Neural cell (in vitro differentiated cells): ENCODE measurements around the gene SPAG16. TPM values are rescaled to one million over a fixed set of nuclear protein-coding genes. Genes with fewer than 3 reads are reported as not detected.

Experiments
- H2AFZ ChIP-seq: fragments of 200-600, 300-800 bp; sonication (generic), shearing (Covaris generic); 2 replicates; pipeline ENCODE4 v1.6.0; 2014; ENCODE audit warnings: low read depth, mild to moderate bottlenecking, antibody characterized with exemption, low read length, moderate library complexity
- H3F3A ChIP-seq: fragments of 200-600 bp; shearing (Covaris generic); 2 replicates; pipeline ENCODE4 v1.6.1; 2016; ENCODE audit warnings: mild to moderate bottlenecking, moderate library complexity, mixed read lengths, antibody characterized with exemption, low read length; ENCODE audit not compliant: insufficient read depth, poor library complexity, severe bottlenecking
- H3K27ac ChIP-seq: fragments of 200-600, 300-800 bp; sonication (generic), shearing (Covaris generic); 2 replicates; pipeline ENCODE4 v1.5.1; 2014; ENCODE audit warnings: mild to moderate bottlenecking, low read length, moderate library complexity
- H3K27me3 ChIP-seq: fragments of 300-800, 200-600 bp; sonication (generic), shearing (Covaris generic); 2 replicates; pipeline ENCODE4 v1.6.0; 2014; ENCODE audit warnings: mild to moderate bottlenecking, low read depth, low read length, moderate library complexity; ENCODE audit not compliant: insufficient read depth
- H3K36me3 ChIP-seq: fragments of 300-800, 200-600 bp; sonication (generic), shearing (Covaris generic); 2 replicates; pipeline ENCODE4 v1.5.1; 2014; ENCODE audit warnings: mild to moderate bottlenecking, antibody characterized with exemption, low read length, moderate library complexity; ENCODE audit not compliant: insufficient read depth
- H3K4me2 ChIP-seq: fragments of 300-800, 200-600 bp; sonication (generic), shearing (Covaris generic); 2 replicates; pipeline ENCODE4 v1.6.0; 2014; ENCODE audit warnings: mild to moderate bottlenecking, low read length
- H3K4me3 ChIP-seq: fragments of 300-800, 200-600 bp; sonication (generic), shearing (Covaris generic); 2 replicates; pipeline ENCODE4 v1.5.1; 2014; ENCODE audit warnings: mild to moderate bottlenecking, low read length, moderate library complexity
- H3K79me2 ChIP-seq: fragments of 200-600 bp; shearing (Covaris generic); replicated peaks from 2 replicates; pipeline ENCODE4 v1.6.0; 2014; ENCODE audit warnings: mild to moderate bottlenecking, low read length, moderate library complexity; ENCODE audit not compliant: insufficient read depth
- H3K9ac ChIP-seq: fragments of 300-800, 200-600 bp; sonication (generic), shearing (Covaris generic); 2 replicates; pipeline ENCODE4 v1.6.1; 2016; ENCODE audit warnings: mild to moderate bottlenecking, low read length, mixed read lengths
- H3K9me2 ChIP-seq: fragments of 200-600 bp; shearing (Covaris generic); 2 replicates; pipeline ENCODE4 v1.6.1; 2016; ENCODE audit warnings: mild to moderate bottlenecking, low read length, mixed read lengths; ENCODE audit not compliant: insufficient read depth
- H3K9me3 ChIP-seq: fragments of 200-600, 300-800 bp; sonication (generic), shearing (Covaris generic); 2 replicates; pipeline ENCODE4 v1.6.1; 2016; ENCODE audit warnings: mild to moderate bottlenecking, mixed run types, low read length, moderate library complexity, mixed read lengths
- H4K20me1 ChIP-seq: fragments of 200-600 bp; shearing (Covaris generic); 2 replicates; pipeline ENCODE4 v1.6.1; 2016; ENCODE audit warnings: mild to moderate bottlenecking, mixed run types; ENCODE audit not compliant: insufficient read depth
- CTCF ChIP-seq: fragments of 450-650 bp; IDR thresholded peaks from 2 replicates; pipeline ENCODE4 v1.5.1; 2014; ENCODE audit warnings: antibody characterized with exemption, mild to moderate bottlenecking, moderate library complexity; ENCODE audit not compliant: poor library complexity, severe bottlenecking
- EP300 ChIP-seq: fragments of 450-650 bp; conservative IDR thresholded peaks from 2 replicates; pipeline ENCODE4 v1.6.1; 2014; ENCODE audit warnings: antibody characterized with exemption, mild to moderate bottlenecking, moderate library complexity; ENCODE audit not compliant: poor library complexity, severe bottlenecking
- EZH2 ChIP-seq: fragments of 200-600, 300-800 bp; shearing (Covaris generic), sonication (generic); IDR thresholded peaks from 2 replicates; pipeline ENCODE4 v1.6.1; 2014; ENCODE audit warnings: antibody characterized with exemption, low read length, borderline replicate concordance, mild to moderate bottlenecking; ENCODE audit not compliant: insufficient read depth, poor library complexity, severe bottlenecking
- MXI1 ChIP-seq: fragments of 450-650 bp; conservative IDR thresholded peaks from 2 replicates; pipeline ENCODE4 v1.6.1; 2014; ENCODE audit warnings: antibody characterized with exemption, mild to moderate bottlenecking; ENCODE audit not compliant: poor library complexity, severe bottlenecking
- POLR2AphosphoS5 ChIP-seq: IDR thresholded peaks from 2 replicates; pipeline ENCODE4 v1.6.1; 2012
- RAD21 ChIP-seq: fragments of 450-650 bp; conservative IDR thresholded peaks from 2 replicates; pipeline ENCODE4 v1.6.1; 2014; ENCODE audit warnings: antibody characterized with exemption, mild to moderate bottlenecking, moderate library complexity
- REST ChIP-seq: IDR thresholded peaks from 2 replicates; pipeline ENCODE4 v1.6.1; 2012; ENCODE audit warnings: borderline replicate concordance
- SMC3 ChIP-seq: fragments of 450-650 bp; conservative IDR thresholded peaks from 2 replicates; pipeline ENCODE4 v1.6.1; 2014; ENCODE audit warnings: antibody characterized with exemption, mild to moderate bottlenecking, moderate library complexity; ENCODE audit not compliant: poor library complexity
- TAF1 ChIP-seq: IDR thresholded peaks from 2 replicates; pipeline ENCODE4 v1.6.1; 2012; ENCODE audit warnings: low read depth
- polyA plus RNA-seq: library from polyadenylated mRNA; depleted of rRNA; stranded (reverse); fragments of >200 nt; gene quantifications from 2 replicates; pipeline ENCODE4 v1.2.3, GENCODE V29; 2014

SPAG16 gene
- polyA plus RNA-seq, 1 donor from 2014 or later: 75.4 TPM

DNA sequence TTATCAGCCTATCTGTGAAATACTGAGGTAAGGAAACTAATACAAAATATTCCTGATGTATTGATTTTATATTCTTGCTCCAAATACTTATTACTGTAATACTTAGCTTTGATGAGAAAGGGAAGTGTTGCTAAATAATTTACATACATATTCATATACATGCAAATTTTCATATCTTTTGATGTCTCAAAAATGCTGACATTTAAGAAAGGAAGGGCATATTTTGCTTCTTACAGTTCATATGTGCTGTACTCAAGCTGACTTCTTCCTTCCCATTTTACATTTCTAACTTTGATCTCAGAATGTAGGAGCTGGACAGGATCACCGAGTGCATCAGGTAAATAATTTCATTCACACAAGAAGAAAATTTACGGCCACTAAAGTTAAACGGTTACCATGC is 727.4 kb downstream of the SPAG16 start:
- no peak overlapping the region for H3K4me2 ChIP-seq

GRCh38 chr2:214014551-214015220 is 730.4 kb downstream of the SPAG16 start:
- Histone ChIP-seq H3K9ac (no peak overlapping the region), H3K4me3 (no peak overlapping the region), H3K9me2 (no peaks in the 10 kb centered on the region), H3K4me2 (no peak overlapping the region), H3K27ac (no peak overlapping the region), H3K79me2 (no peaks in the 10 kb centered on the region), H2AFZ (no peak overlapping the region), H3K36me3 (no peaks in the 10 kb centered on the region), H3K27me3 (no peaks in the 10 kb centered on the region), H3K9me3 (no peaks in the 10 kb centered on the region), H3F3A (no peaks in the 10 kb centered on the region), H4K20me1 (no peaks in the 10 kb centered on the region)
- TF ChIP-seq SMC3: no peak
- TF ChIP-seq REST: no peak
- TF ChIP-seq EZH2: no peak
- no peak for TF ChIP-seq POLR2AphosphoS5
- no peak for TF ChIP-seq RAD21
- no peak for TF ChIP-seq MXI1

More for the DNA sequence above, 727.4 kb downstream of the SPAG16 start:
- Histone ChIP-seq H3K9me2 (no peaks in the 10 kb centered on the region), H3K27me3 (no peaks in the 10 kb centered on the region), H2AFZ (no peak overlapping the region), H3F3A (no peaks in the 10 kb centered on the region), H3K4me3 (no peak overlapping the region), H3K9me3 (no peaks in the 10 kb centered on the region), H3K9ac (no peak overlapping the region), H3K27ac (no peak overlapping the region), H3K36me3 (no peaks in the 10 kb centered on the region), H3K79me2 (no peaks in the 10 kb centered on the region), H4K20me1 (no peaks in the 10 kb centered on the region)
- no peak for TF ChIP-seq EP300
- no peak for TF ChIP-seq MXI1
- TF ChIP-seq SMC3: no peak
- no peak for TF ChIP-seq POLR2AphosphoS5
- TF ChIP-seq RAD21: no peak
- TF ChIP-seq TAF1: no peak
- TF ChIP-seq REST: no peak
- TF ChIP-seq EZH2: no peak
- no peak for TF ChIP-seq CTCF
